K562 (cell line): ENCODE results near the gene MIR17HG. TPM values are rescaled to one million over a fixed set of nuclear protein-coding genes. Genes with fewer than 3 reads are reported as not detected.

Experiments used
- CSDE1 ChIP-seq, 2 experiments: fragments of 450-650 bp; IDR thresholded peaks; 2 replicates each; pipeline ENCODE4 v1.6.1; 2016; ENCODE audit warnings: mild to moderate bottlenecking in 1 of 2
- FIP1L1 ChIP-seq: fragments of 200-400 bp; formaldehyde crosslinking; IDR thresholded peaks from 2 replicates; pipeline ENCODE4 v1.6.1; 2018; ENCODE audit warnings: mild to moderate bottlenecking, low read depth, low read length; ENCODE audit not compliant: poor library complexity, severe bottlenecking
- FOXK2 ChIP-seq, 2 experiments: fragments of 450-650 bp; IDR thresholded peaks in 1 of 2; conservative IDR thresholded peaks in 1 of 2; 2 replicates each; pipeline ENCODE4 v1.6.1; 2016; ENCODE audit warnings: low read depth in 2 of 2, mild to moderate bottlenecking in 1 of 2
- POLR2A ChIP-seq: fragments of 450-650 bp; conservative IDR thresholded peaks from 2 replicates; pipeline ENCODE4 v1.6.1; 2016
- RB1 ChIP-seq: fragments of 450-650 bp; IDR thresholded peaks from 2 replicates; pipeline ENCODE4 v1.6.1; 2017; ENCODE audit warnings: low read depth, mild to moderate bottlenecking
- STAT5A ChIP-seq: IDR thresholded peaks from 2 replicates; pipeline ENCODE4 v1.6.1; 2012; ENCODE audit warnings: low read length, inconsistent platforms, borderline replicate concordance
- ZNF175 ChIP-seq: fragments of 200-800 bp; sonication (Bioruptor generic); IDR thresholded peaks from 2 replicates; pipeline ENCODE4 v1.6.1; 2016; ENCODE audit warnings: low read depth, mild to moderate bottlenecking, missing genetic modification characterization, missing compliant biosample characterization
- polyA plus RNA-seq, 8 experiments: library from polyadenylated mRNA; depleted of rRNA in 4 of 8; stranded (reverse) in 5 of 8; unstranded in 3 of 8; fragments of >200 nt; fragmentation: Nextera tagmentation in 2 of 8; fragmentation: Illumina TruSeq in 1 of 8; extraction: Ambion mirVana in 2 of 8; extraction: Trizol in 1 of 8; gene quantifications; 2 replicates each; pipeline versions ENCODE4 v1.2.1 to v1.2.3, GENCODE V29; 2011 to 2014; ENCODE audit warnings: inconsistent platforms in 1 of 8, missing spikeins in 1 of 8
- total RNA-seq, 7 experiments: library from RNA; depleted of rRNA in 6 of 7; stranded (reverse); fragments of >200 nt in 6 of 7; fragmentation: Illumina TruSeq in 2 of 7; extraction: Trizol in 2 of 7; gene quantifications; 2 replicates each; pipeline versions ENCODE4 v1.2.1 to v1.2.3, GENCODE V29; 2011 to 2021; ENCODE audit warnings: low replicate concordance in 1 of 7
- TF ChIP-seq, protein P1 (sequence below), 2 experiments: fragments of 450-650 bp in 1 of 2; sonication (generic) in 1 of 2; formaldehyde crosslinking in 1 of 2; IDR thresholded peaks; 2 replicates each; pipeline versions ENCODE4 v1.7.1 to v1.9.0; 2016 to 2022; ENCODE audit warnings: inconsistent platforms in 1 of 2, mild to moderate bottlenecking in 1 of 2, missing genetic modification reagents in 1 of 2
- TF ChIP-seq, protein P2 (sequence below): sonication (generic); formaldehyde crosslinking; IDR thresholded peaks from 2 replicates; pipeline ENCODE4 v1.8.1; 2023; ENCODE audit warnings: mild to moderate bottlenecking, missing genetic modification reagents, moderate library complexity
- TF ChIP-seq, protein P3 (sequence below): sonication (generic); formaldehyde crosslinking; IDR thresholded peaks from 2 replicates; pipeline ENCODE4 v1.9.0; 2022; ENCODE audit warnings: mild to moderate bottlenecking, missing genetic modification reagents
- TF ChIP-seq, protein P4 (sequence below): fragments of 150-350 bp; conservative IDR thresholded peaks from 2 replicates; pipeline ENCODE4 v1.6.1; 2014; ENCODE audit warnings: low read length

MIR17HG gene
- total and polyA plus RNA-seq, 9 of the 15 experiments (the other 6 are each of a cell fraction or from before 2014, with no cell fraction given): 44.2 to 218 (median 77.8) TPM

DNA sequence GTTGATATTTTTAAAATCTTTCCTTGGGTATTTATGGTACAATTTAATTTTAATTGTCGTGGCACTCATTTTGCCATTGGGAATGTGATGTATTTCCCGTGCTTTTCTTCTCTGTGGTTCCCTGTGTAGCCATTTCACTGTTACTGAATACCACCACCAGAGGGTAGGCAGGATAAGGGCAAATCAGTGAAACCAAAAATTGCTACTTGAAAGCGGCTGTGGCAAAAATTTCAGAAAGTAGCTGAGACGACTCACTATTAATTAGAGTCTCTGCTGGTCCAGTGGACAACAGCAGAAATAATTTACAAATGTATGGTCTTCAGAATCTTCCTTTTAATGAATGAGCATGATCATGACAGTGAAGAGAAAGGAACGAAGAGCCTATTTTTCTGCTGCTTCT is 34.4 kb upstream of the MIR17HG start (continued):
- TF ChIP-seq, protein P1, sequence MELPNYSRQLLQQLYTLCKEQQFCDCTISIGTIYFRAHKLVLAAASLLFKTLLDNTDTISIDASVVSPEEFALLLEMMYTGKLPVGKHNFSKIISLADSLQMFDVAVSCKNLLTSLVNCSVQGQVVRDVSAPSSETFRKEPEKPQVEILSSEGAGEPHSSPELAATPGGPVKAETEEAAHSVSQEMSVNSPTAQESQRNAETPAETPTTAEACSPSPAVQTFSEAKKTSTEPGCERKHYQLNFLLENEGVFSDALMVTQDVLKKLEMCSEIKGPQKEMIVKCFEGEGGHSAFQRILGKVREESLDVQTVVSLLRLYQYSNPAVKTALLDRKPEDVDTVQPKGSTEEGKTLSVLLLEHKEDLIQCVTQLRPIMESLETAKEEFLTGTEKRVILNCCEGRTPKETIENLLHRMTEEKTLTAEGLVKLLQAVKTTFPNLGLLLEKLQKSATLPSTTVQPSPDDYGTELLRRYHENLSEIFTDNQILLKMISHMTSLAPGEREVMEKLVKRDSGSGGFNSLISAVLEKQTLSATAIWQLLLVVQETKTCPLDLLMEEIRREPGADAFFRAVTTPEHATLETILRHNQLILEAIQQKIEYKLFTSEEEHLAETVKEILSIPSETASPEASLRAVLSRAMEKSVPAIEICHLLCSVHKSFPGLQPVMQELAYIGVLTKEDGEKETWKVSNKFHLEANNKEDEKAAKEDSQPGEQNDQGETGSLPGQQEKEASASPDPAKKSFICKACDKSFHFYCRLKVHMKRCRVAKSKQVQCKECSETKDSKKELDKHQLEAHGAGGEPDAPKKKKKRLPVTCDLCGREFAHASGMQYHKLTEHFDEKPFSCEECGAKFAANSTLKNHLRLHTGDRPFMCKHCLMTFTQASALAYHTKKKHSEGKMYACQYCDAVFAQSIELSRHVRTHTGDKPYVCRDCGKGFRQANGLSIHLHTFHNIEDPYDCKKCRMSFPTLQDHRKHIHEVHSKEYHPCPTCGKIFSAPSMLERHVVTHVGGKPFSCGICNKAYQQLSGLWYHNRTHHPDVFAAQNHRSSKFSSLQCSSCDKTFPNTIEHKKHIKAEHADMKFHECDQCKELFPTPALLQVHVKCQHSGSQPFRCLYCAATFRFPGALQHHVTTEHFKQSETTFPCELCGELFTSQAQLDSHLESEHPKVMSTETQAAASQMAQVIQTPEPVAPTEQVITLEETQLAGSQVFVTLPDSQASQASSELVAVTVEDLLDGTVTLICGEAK (IDR thresholded peaks at IDR 0.05): no peak
- TF ChIP-seq, protein P1 (CRISPR knock-in tag; IDR thresholded peaks at IDR 0.05): 0 out of 2 replicates have a peak, but pooled peaks have one; percentile 2
- TF ChIP-seq POLR2A: no peak
- TF ChIP-seq FOXK2 (conservative IDR thresholded peaks at IDR 0.05 in 1 of 2, IDR thresholded peaks at IDR 0.05 in 1 of 2; ENCODE audit: low read depth in 2 of 2): no peak
- TF ChIP-seq RB1: no peak
- no peak for TF ChIP-seq FIP1L1
- no peak for TF ChIP-seq CSDE1 (IDR thresholded peaks at IDR 0.05)
- TF ChIP-seq, protein P2, sequence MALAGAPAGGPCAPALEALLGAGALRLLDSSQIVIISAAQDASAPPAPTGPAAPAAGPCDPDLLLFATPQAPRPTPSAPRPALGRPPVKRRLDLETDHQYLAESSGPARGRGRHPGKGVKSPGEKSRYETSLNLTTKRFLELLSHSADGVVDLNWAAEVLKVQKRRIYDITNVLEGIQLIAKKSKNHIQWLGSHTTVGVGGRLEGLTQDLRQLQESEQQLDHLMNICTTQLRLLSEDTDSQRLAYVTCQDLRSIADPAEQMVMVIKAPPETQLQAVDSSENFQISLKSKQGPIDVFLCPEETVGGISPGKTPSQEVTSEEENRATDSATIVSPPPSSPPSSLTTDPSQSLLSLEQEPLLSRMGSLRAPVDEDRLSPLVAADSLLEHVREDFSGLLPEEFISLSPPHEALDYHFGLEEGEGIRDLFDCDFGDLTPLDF (CRISPR knock-in tag): 0 out of 2 replicates have a peak, but pooled peaks have one; percentile 39
- TF ChIP-seq, protein P3, sequence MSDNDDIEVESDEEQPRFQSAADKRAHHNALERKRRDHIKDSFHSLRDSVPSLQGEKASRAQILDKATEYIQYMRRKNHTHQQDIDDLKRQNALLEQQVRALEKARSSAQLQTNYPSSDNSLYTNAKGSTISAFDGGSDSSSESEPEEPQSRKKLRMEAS (CRISPR knock-in tag): no peak
- TF ChIP-seq, protein P4, sequence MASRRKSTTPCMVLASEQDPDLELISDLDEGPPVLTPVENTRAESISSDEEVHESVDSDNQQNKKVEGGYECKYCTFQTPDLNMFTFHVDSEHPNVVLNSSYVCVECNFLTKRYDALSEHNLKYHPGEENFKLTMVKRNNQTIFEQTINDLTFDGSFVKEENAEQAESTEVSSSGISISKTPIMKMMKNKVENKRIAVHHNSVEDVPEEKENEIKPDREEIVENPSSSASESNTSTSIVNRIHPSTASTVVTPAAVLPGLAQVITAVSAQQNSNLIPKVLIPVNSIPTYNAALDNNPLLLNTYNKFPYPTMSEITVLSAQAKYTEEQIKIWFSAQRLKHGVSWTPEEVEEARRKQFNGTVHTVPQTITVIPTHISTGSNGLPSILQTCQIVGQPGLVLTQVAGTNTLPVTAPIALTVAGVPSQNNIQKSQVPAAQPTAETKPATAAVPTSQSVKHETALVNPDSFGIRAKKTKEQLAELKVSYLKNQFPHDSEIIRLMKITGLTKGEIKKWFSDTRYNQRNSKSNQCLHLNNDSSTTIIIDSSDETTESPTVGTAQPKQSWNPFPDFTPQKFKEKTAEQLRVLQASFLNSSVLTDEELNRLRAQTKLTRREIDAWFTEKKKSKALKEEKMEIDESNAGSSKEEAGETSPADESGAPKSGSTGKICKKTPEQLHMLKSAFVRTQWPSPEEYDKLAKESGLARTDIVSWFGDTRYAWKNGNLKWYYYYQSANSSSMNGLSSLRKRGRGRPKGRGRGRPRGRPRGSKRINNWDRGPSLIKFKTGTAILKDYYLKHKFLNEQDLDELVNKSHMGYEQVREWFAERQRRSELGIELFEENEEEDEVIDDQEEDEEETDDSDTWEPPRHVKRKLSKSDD: no peak
- no peak for TF ChIP-seq ZNF175 (CRISPR knock-in tag)
- no peak for TF ChIP-seq STAT5A
